NCI-H1417 treated with DMSO at 0.1 percent for 48 hours (cell line): ENCODE data around the gene TGFBR2.

ENCODE experiments used
- DNase-seq: peaks from one replicate; lab custom pipeline; 2025; lab: John Stamatoyannopoulos, UW

TGFBR2 gene

DNA sequence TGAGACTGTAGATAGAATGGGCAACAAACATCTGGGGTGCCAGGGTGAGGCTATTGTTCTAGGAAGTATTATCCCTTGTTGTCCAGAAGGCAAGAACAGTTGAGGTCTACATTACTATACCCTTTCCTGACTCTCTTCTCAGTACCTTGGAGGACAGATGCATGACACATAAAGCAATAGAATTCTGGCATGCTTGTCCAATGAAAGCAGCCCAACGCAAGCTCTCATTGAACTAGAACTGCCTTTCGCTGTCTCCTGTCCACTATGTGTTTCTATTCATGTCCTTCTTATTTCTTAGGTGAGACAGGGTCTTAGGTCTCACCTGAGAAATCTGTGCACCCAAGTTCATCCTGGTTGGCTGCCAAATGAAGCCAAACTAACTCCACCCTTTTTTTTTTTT lies 68.6 kb downstream of the TGFBR2 start:
- DNase-seq = no peak

DNA sequence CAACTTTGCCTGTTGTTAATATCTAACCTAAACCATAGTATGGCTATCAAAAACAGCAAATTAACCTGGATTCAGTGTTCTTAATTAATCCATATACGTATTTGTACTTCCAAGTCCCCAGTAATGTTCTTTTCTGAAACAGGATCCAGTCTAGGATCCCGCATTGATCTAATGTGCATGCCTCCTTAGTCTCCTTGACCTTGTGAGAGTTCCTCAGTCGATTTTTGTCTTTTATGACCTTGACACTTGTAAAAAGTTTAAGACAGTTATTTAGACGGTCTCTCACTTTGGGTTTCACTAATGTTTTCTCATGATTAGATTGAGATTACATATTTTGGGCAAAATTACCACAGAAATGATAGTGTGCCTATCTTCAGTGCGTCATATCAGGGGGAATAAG lies 69.4 kb downstream of the TGFBR2 start:
- DNase-seq = no peak

DNA sequence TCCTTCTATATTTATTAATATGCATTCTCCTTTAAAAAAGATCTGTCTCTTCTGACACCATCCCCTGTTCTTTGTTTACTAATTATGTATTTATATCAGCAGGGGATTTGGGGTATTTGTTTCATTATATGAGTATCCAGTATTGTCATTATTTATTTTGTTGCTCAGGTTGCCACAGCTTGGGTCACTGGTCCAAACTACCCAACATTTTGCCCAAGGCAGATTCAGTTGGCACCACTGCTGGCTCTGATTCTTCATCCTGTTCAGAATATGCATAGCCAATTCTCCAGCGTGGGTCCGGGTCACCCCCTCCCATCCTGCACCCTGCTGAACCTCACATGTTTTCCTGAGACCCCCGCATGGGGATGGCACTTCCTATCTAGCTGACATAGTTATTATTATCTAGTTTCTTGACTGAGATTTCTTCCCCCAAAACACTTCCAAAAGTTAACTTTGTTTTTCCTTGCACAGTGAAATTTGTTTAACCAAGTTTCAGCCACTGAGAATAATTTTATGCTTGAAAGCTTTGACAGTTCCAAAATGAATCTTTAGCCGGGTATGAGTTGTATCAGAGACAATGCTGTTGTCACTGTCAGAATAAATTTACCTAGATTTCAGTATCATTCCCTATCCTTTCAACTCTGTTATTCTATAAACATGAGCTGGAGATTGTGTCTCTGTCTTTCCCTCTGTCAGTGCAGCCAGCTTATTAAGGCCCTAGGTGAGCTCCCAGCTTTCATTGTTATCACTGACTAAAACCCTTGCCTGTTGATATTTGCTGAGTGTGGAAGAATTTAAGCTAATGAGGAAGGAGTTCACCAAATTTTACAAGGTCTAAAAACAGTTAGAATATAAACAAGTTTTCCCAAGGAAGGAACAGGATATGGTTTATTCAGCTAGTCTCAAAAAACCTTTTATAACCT lies 70.3 kb downstream of the TGFBR2 start:
- DNase-seq = no peak

DNA sequence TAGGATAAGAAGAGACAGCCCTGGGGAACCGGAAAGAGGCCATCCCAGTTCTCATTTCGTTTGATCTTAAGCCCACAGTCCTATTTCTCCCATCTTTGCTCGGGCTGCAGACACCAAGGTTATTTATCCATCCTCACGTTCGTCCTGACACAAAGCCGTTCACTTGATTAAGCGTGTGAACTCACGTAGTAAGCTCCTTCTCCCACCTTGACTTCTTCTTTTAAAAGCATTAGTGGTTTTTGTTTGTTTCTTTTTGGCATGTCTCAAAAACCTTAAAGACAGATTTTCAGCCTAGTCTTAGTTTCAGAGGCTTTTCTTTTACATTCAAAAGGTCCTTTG lies 70.9 kb downstream of the TGFBR2 start:
- DNase-seq = no peak

DNA sequence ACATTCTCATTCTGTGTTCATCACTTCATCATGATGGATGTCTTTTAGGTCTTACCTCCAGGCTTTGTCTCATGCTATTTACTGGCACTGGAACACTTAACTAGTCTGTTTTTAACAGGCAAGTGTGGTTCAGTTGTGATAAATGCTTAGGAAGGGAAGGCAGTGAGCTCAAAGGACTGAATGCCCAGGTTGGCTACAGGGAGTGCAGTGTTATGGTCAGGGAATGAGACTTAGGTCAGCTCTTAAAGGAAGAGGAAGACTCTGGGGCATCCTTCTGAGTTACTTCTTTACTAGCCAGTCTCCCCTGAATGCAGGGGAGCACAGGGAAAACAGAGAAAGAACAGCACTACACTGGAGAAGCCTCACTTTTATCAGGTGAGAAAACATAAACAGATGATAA lies 72.6 kb downstream of the TGFBR2 start:
- no peak for DNase-seq

DNA sequence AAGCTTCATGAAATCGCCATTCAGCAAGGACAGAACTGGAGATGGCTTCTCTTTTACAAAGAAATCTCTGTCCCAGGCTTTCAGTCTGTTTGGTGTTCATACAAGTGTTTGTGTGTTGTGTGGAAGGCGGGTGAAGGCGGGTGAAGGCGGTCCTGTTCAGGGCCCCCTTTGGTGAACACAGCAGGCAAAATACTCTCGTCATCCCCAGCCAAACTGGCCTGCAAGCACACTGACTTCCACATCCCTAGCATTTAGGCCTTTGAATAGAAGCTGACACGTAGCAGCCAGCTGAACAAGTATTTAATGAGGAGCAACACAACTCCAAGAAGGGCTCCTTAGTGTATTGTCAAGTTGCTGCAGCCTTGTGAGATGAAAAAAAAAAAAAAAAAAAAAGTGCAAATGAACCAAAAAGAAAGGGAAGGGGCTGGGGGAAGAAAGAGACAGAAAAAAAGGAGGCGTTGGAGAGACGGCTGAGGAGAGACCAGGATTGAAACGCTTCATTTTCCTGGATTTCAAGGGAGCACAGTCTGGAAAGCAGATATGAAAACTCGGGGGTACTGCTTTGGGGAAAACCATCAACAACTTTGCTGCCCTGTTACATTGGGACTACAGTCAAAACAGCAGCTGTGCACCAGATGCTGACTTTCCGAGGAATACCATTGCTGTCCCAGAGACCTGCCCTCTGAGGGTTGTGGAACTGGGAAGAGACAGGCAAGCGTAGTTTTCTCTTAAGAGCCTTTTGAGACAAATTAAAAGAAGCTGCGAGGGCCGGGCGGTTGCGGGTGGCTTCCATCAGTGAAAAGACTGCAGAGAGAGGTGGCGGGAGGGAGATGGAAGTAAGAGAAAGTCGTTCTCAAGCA lies 74.6 kb downstream of the TGFBR2 start:
- no peak for DNase-seq

DNA sequence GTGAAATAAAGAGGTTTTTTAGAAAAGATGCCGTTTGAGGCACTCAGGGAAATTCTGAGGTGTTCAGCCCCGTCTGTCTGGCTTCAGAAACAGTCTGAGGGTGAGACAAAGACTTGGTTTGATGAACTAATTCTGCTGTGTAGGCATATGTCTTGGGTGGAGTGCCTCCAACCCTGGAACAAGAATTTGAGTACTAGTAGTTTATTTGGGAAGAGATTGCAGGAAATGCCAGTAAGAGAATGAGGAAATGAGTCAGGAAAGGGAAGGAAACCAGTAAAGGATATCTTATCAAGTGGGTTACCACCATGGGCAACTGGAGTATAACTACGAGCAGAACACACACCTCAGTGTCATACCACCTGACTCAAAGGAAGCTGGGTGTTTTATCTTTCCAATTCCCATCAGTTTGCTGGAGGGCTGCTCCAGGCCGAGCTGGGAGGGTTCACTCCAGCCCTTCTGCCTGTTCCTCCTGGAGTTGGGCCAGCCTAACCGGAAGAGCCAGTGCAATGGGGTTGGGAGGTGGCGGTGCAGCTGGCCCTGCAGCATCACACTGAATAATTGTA lies 75.3 kb downstream of the TGFBR2 start:
- no peak for DNase-seq

DNA sequence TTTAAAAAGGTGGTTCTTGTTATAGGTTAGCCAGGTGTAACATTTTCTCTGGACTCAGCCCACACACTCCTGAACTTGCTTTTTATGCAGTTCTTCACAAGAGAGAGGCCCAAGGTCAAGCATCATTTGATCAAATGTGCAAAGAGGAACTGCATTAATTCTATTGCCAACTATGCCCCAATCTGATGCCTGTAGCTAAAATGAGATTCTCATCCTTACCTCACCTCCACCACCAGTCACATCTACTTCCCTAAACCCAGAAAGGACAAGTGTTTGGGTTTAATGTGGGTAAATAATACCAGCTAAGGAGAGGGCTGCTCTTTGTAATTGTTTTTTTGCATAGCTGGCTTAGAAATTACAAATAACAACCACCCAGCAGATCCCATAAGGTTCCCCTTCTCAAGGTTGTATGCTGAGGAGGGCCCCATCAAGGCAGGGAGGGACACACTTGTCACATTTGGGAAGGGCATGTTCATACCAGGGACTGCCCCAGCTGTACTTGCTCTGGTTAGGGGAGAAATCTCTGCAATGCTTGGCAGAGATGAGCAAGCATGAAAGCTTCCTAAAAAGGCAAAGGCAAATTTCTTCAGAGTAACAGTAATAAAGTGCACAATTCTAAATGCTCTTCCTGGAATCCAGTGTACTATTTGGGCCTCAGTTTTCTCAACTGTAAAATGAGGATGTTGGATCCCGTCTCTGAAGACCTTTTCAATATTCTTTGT lies 76.2 kb downstream of the TGFBR2 start:
- no peak for DNase-seq

DNA sequence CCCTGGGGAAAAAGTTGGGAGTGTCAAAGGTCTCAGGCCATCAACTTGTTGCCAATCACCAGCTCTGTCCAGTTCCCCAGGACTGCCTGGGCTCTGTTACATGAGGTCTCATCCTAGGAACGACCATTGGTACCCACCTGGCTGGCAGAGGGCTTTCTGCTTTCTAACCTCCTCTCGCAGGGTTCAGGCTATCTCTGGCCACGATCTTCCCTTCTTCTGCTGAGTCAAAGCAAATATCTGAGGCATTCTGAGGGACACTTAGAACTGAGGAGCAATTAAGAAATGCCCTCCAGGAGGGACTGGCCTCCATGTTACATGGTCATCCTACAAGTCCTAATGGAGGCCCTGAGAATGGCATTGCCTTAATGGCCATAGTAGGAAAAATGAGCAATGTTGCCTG lies 77.4 kb downstream of the TGFBR2 start:
- DNase-seq = no peak

DNA sequence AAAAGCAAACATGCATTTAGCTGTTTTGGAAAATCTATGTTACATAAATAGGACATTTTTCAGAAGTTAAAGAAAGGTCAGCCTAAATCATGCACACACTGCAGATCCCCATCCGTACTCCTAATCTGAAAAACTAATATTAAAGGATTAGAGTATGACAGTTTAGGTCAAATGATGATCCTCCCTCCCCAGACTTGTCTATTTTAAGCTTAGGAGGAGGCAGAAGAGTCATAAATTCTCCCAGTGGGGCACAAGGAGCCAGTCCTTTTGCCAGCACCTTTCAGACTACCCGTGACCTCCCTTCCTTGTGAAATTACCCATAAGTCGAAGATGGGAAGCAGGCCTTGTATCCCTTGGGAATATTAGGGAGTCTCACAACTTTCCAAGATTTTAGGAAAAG lies 78.0 kb downstream of the TGFBR2 start:
- no peak for DNase-seq

DNA sequence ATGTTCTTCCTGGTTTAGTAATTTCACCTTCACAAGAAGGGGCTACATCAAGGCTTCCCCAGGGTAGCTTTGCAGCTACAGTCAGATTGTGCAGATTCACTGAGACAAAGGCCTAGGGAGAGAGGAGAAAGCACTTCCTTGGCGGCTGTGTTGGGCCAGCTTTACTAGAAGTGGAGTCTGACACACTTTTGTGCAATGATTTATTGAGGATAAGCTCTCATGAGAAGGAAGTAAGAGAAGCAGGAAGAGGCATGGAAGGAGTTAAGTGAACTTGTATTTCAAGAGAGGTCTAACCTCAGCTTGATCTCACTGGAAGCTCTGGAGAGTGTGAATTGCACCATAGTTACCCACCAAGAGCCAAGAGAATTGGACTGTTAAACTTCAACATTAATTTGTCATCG lies 78.9 kb downstream of the TGFBR2 start:
- DNase-seq = no peak

DNA sequence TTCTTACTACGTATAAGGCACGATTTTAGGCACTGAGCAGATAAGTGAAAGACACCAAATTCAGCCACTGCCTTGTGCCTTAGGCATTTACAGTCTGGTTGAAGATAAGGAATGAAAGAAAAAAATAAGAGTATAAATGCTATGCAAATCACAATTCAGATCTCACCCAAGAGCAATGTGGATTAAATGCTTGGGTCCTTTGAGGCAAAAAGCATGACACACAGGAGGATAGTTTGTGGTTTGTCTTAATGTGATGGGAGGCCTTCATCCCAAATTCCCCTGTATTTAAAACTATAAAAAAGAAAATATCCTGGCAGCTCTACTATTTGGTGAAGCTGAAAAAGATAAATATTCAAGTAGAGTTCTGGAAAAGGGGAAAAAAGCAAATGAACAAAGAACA lies 79.8 kb downstream of the TGFBR2 start:
- no peak for DNase-seq

DNA sequence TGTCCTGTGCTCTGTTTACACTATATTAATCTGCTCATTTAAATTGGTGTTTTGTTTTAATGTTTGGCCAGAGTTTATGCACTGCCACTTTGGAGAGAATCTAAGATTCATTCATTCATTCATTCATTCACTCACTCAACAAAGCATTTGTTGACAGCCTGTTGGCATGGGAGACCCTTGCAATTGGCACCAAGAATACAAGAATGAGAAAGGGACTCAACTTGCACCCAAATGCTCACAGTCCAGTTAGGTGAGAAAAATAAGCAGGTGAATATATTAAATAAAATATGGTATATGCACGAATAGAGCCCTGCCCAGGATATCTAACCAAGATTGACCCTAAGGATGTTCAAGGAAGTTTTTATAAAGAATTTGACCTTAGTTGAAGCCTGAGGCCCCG lies 80.4 kb downstream of the TGFBR2 start:
- no peak for DNase-seq

DNA sequence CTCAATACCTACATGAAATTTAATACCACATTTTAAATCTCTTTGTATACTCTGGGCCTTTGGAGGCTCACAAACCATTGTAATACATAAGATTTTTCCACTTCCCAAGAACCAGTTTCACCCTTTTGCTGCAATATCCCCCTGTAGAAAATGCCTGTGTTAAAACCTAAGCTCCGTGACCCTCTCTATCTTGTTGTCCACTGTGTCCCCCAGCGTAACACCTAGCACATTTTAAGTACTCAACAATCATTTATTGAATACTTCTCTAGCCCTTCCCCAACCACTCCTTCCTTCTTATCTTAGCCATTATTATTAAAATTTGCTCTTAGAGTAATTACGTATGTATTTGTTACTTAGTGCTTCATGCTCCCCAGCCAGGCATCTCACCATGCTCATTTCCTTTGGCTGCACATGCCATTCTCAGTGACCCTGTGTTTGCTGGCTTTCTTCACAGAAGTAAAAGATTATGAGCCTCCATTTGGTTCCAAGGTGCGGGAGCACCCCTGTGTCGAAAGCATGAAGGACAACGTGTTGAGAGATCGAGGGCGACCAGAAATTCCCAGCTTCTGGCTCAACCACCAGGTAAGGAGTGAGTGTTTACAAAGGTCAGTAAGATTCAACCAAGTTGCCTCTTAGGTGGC lies 81.6 kb downstream of the TGFBR2 start:
- no peak for DNase-seq

DNA sequence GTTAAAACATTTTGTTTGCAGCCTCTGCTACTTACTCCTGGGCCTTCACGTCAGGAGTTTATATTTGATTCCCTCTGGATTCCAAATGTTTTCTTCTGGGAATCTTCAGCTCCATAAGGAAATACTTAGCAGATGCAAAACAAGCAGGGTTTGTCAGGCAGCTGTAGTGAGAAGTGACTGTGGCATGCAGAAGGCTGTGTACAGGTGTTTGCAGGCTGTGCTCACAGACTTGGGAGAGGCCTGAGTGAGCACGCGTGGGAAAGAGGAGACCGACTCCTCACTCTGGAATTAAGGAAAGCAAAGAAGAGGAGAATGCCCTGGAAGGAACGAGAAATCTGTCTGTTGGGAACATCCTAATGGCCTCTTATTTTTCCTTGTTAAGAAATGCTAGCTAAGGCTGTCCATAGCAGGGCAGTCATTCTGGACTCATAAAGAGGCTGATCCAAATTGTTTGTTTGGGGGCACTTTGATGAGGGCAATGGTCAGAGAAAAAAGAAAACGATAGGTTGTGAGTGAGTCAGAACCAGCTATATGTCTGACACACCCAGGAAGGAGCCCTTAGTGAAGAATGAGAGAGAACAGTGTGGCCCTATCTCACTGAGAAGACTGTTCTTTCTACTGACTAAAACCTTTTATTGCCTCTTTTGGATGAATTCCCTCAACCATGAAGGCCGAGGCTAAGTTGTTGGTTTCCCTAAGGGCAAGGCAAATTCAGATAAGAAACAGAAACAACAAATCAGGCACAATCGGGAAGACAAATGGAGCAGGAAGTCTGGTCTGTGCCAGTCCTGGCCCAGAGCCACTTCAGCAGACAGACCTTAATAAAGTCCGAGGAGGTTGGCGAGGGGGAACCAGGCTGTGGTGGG lies 82.6 kb downstream of the TGFBR2 start:
- DNase-seq = no peak

DNA sequence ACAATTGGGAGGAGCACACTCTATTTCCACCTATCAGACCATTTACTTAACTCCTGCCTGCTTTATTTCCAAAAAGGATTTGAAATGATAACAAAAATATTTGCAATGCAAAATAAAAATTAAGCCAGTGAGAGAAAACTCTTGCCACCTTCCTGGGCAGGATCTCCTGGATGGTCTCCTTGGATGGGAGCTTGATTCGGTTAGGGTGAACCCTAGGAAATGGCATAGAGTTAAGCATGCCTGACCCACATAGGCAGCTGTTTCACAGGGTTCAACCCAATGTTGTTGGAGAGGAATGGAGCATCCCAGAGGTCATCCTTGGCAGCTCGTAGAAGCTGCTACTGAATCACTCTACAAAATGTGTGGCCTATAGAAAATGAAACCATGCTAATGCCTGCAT lies 83.8 kb downstream of the TGFBR2 start:
- DNase-seq = no peak

DNA sequence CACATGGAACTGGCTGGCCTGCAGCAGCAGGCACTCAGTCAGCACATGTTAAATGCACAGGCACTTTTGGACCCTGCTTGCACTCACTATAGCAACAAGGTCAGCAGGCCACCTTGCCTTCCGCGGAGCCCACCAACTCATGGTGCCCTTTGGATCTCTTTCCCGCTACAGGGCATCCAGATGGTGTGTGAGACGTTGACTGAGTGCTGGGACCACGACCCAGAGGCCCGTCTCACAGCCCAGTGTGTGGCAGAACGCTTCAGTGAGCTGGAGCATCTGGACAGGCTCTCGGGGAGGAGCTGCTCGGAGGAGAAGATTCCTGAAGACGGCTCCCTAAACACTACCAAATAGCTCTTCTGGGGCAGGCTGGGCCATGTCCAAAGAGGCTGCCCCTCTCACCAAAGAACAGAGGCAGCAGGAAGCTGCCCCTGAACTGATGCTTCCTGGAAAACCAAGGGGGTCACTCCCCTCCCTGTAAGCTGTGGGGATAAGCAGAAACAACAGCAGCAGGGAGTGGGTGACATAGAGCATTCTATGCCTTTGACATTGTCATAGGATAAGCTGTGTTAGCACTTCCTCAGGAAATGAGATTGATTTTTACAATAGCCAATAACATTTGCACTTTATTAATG lies 85.0 kb downstream of the TGFBR2 start:
- no peak for DNase-seq

DNA sequence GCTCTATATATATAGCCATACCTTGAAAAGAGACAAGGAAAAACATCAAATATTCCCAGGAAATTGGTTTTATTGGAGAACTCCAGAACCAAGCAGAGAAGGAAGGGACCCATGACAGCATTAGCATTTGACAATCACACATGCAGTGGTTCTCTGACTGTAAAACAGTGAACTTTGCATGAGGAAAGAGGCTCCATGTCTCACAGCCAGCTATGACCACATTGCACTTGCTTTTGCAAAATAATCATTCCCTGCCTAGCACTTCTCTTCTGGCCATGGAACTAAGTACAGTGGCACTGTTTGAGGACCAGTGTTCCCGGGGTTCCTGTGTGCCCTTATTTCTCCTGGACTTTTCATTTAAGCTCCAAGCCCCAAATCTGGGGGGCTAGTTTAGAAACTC lies 85.5 kb downstream of the TGFBR2 start:
- no peak for DNase-seq

DNA sequence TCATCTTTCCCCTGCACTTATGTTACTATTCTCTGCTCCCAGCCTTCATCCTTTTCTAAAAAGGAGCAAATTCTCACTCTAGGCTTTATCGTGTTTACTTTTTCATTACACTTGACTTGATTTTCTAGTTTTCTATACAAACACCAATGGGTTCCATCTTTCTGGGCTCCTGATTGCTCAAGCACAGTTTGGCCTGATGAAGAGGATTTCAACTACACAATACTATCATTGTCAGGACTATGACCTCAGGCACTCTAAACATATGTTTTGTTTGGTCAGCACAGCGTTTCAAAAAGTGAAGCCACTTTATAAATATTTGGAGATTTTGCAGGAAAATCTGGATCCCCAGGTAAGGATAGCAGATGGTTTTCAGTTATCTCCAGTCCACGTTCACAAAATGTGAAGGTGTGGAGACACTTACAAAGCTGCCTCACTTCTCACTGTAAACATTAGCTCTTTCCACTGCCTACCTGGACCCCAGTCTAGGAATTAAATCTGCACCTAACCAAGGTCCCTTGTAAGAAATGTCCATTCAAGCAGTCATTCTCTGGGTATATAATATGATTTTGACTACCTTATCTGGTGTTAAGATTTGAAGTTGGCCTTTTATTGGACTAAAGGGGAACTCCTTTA lies 86.2 kb downstream of the TGFBR2 start:
- DNase-seq = no peak
